HG03159 (cell line): ENCODE measurements around the gene TSEN54.

Experiments used
- ATAC-seq: cut with Tn5 transposase; IDR thresholded peaks from one replicate; pipeline ENCODE4 v1.9.1; 2021; ENCODE audit warnings: mild to moderate bottlenecking, moderate library complexity; ENCODE audit not compliant: unreplicated experiment

The TSEN54 gene

DNA sequence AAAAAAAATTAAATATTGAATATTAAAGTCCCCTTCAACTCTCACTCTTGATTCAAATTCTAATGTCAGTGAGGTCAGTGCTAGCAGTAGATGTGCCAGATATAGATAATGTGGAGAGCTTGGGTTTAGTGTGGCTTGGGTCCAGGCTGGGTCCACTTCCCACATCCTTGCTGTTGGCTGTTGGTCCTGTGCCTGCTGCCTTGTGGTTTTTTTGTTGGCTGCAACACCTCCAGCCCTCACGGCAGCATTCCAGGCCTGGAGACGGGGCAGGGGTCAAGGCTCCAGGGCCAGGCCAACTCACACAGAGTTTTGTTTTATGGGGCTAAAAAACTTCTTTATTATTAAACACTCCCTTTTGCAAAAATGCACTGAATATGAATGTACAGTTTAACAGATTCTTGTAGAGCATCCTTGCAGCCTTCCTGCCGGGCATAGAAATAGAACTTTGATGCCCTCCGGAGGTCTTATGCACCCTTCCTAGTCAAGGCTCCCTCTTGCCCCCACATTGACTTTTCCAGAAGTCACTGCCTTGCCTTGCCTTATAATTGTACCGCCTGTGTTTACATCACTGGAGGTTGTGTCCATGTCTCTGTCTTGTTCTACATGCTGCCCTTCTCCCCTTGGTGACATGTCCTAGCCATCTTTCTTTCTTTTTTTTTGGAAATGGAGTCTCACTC lies 45.7 kb downstream of the TSEN54 start:
- no peak for ATAC-seq

DNA sequence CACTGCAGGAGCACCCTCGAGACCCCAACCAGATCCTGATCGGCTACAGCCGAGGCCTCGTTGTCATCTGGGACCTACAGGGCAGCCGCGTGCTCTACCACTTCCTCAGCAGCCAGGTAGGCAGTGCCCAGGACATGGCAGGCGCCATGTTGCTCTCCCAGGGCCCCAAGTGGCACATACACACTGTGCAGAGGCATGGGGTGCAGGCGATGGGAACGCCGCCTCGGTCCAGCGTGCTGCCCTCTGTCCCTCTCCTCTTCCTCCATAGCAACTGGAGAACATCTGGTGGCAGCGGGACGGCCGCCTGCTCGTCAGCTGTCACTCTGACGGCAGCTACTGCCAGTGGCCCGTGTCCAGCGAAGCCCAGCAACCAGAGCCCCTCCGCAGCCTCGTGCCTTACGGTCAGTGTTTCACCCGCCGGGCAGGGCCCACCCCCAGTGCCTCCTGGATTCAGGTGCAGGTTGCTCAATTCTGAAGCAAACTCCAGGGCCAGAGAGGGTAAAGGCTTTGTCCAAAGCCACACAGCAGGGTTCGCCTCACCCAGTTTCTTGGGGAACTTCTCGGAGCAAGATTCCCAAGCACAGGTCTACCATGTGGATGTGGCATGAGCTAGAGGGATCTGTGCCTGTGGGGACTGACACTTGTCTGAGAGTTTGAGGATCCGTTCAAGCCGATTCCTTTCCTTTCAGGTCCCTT lies 46.9 kb downstream of the TSEN54 start:
- ATAC-seq: no peak

DNA sequence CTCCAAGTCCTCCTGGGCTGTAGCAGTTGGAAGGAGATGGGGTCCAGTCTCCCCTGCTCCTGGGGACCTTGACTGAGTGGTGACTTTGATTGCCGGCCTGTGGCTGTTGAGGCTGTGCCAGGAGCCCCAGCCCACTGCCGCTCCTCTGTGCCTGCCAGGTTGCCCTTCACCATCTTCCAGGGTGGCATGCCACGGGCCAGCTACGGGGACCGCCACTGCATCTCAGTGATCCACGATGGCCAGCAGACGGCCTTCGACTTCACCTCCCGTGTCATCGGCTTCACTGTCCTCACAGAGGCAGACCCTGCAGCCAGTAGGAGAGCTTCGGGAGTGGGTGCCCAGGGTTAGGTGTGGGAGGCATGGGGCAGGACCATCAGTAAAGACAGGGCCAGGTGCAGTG lies 47.9 kb downstream of the TSEN54 start:
- ATAC-seq: no peak

DNA sequence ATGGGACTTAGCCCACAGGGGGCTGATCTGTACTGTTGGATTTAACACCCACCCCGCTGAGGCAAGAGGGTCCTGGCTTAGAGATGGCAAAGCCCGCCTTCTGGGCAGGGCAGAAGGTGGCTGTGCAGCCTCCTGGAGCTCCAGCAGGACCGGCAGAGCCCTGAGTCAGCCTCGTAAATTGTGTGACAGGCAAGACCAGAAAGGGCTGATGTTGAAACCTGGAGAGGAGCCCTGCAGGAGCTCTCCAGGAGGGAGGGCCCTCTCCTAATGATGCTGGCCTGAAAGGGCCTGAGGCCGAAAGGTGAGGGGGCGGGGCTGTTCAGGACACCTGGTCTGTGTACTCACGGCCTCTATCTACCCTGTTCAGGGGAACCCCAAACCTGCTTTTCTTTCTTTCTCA lies 48.7 kb downstream of the TSEN54 start:
- ATAC-seq: no peak

DNA sequence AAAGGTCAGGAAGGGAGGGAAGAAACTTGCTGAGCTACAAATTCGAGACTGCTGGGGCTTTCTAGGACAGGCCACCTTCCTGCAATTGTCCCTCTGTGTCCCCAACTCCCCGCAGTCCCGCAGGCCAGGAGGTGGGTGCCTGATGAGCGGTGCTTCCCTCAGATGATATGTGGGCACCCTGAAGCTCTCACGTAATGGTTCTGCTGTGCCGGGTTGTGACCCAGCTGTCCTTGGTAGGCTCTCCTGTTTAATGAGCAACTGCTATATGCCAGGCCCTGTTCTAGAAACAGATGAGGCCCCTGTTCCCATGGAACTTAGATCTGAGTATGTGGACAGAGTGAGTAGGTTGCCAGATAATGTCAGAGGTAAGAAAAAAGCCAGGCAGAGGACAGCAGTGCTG lies 49.3 kb downstream of the TSEN54 start:
- no peak for ATAC-seq

DNA sequence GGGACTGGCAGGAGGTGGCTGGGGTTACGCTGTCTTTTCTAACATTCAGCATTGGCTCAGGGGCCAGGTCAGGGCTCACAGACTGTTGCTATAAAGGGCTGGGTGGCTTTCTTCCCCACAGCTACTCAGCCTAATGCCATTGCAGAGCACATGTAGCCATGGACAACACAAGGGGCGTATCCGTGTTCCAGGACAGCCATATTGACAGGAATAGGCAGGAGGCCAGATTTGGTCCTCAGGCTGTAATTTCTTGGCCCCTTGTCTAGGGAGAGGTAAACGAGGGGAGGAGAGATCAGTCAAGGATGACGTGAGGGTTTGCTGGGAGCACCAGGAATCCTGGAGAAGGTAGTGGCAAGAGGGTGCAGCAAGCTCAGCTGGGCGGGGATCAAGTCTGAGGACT lies 50.1 kb downstream of the TSEN54 start:
- ATAC-seq: no peak

DNA sequence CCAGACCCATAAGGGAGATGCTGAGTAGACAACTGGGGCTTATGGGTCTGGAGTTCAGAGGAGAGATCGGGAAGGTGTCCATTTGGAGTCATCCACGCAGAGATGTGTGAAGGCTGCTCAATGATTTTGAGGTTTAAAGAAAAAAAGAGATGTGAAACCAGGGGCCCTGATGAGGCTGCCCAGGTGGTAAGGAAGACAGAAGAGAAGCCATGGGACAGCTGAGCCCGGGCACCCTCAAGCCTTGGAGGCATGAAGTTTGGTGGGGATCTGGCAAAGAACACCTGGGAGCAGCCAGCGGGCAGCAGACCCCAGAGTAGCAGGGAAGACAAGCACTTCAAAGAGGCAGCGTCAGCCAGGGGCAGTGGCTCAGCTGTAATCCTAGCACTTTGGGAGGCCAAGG lies 50.5 kb downstream of the TSEN54 start:
- ATAC-seq: no peak

DNA sequence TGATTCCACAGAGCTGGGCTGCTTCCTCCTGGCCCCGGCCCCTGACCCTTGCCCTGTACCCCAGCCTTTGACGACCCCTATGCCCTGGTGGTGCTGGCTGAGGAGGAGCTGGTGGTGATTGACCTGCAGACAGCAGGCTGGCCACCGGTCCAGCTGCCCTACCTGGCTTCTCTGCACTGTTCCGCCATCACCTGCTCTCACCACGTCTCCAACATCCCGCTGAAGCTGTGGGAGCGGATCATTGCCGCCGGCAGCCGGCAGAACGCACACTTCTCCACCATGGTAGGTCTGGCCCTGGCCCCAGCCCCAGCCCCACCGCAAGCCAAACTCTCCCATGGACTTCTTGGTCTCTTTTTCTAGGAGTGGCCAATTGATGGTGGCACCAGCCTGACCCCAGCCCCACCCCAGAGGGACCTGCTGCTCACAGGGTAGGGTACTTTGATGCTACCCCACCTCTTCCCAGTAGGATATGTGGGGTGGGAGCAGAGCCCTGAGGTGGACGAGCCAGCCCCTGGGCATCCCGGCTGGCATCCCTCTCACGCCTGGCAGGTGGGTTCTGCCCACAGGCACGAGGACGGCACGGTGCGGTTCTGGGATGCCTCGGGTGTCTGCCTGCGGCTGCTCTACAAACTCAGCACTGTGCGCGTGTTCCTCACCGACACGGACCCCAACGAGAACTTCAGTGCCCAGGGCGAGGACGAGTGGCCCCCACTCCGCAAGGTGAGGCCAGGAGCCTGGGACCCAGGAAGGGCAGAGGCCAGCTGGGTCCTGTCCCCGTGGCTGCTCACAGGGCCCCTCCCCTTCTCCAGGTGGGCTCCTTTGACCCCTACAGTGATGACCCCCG lies 52.3 kb downstream of the TSEN54 start:
- no peak for ATAC-seq

DNA sequence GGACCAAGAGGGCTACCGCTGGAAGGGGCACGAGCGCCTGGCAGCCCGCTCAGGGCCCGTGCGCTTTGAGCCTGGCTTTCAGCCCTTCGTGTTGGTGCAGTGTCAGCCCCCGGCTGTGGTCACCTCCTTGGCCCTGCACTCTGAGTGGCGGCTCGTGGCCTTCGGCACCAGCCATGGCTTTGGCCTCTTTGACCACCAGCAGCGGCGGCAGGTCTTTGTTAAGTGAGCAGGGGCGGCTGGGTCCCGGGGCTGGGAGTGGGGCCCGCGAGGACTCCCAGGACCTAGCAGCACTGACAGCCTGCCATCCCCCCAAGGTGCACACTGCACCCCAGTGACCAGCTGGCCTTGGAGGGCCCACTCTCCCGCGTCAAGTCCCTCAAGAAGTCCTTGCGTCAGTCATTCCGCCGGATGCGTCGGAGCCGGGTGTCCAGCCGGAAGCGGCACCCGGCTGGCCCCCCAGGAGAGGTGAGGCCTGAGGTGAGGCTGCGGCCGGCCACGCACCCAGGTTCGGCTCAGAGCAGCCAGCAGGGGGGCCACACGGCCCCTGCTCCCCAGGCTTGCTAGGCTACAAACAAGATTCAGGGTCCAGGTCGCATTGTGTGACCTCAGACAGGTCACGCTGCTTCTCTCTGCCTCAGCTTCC lies 53.8 kb downstream of the TSEN54 start:
- no peak for ATAC-seq

DNA sequence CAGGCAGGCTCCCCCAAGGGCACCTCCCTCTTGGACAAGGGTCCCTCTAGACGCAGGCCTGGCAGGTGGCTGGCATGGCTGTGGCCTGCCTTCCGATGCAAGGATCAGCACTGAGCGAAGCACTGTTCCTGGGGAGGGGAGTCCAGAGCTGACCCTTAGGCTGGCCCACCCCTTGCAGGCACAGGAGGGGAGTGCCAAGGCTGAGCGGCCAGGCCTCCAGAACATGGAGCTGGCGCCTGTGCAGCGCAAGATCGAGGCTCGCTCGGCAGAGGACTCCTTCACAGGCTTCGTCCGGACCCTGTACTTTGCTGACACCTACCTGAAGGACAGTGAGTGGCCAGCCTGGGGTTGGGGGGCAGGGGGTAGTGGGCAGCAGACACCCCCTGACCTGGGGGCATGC lies 54.4 kb downstream of the TSEN54 start:
- ATAC-seq: no peak

DNA sequence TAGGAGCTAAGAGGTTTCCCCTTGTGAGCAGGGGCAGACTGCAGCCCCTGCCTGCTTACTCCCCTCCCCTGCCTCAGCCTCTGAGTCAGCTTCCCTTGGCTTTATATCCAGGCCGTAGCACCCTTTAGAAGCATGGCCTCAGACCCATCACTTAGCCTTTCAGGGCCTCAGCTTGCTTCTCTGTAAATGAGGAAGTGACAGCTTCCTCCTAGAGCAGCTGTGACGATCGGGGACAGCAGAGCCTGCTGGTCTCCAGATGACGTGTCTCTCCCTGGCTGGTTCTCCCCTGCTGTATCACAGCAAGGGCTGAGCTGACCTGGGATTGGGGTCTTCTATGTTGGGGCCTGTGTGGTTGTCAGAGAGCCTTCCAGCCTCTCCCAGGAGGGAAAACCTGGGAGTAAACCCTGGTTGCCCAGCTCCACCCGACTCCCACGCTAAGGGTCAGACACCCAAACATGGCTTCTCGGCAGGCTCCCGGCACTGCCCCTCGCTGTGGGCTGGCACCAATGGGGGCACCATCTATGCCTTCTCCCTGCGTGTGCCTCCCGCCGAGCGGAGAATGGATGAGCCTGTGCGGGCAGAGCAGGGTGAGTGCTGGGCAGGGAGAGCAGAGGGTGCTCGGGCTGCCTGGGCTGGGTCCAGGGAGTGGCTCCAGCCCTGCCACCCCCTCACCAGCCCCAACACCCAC lies 55.0 kb downstream of the TSEN54 start:
- ATAC-seq: no peak

DNA sequence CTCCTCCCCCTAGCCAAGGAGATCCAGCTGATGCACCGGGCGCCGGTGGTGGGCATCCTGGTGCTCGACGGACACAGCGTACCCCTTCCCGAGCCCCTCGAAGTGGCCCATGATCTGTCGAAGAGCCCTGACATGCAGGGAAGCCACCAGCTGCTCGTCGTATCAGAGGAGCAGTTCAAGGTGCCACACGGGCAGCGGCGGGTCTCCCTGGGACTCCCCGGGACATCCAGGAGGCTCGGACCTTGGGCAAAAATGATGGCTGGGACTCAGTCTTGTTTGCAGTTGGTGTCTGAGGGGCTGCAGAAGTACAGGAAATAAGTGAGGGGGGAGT lies 55.5 kb downstream of the TSEN54 start:
- ATAC-seq: no peak

DNA sequence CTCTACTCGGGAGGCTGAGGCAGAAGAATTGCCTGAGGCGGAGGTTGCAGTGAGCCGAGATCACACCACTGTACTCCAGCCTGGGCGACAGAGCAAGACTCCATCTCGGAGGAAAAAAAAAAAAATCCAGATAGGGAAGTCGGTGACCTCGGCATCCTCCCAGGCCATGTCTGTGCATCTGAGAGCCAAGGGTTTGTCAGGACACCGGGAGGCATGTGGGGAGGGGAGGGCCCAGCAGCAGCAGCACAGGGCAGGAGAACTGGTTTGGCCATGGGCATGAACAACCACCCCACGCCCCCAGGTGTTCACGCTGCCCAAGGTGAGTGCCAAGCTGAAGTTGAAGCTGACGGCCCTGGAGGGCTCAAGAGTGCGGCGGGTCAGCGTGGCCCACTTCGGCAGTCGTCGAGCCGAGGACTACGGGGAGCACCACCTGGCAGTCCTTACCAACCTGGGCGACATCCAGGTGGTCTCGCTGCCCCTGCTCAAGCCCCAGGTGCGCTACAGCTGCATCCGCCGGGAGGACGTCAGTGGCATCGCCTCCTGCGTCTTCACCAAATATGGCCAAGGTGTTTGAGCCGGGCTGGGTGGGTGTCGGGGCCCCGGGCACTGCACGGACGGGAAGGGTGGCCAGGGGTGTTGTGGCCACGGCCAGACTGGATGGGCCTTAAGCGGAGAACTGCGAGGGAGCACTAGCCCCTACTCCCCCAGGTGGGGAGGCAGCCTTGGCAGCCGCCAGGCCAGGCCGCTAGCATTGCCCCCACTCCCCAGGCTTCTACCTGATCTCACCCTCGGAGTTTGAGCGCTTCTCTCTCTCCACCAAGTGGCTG lies 56.6 kb downstream of the TSEN54 start:
- no peak for ATAC-seq

DNA sequence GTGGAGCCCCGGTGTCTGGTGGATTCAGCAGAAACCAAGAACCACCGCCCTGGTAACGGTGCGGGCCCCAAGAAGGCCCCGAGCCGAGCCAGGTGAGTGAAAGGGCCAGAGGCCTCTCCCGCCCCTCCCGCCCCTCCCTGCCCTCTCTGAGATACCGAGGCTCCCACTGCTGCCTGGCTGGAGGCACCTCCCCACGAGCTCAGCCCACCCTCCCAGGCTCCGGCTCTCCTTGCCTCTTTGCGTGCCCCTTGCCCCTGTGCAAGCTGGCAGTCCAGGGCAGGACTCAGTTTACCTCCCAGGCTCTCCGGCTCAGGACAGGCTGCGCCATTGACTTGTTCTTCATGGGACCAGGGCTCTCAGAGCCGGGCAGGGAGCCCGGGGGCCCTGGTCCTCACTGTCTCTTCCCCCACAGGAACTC lies 57.2 kb downstream of the TSEN54 start:
- ATAC-seq: no peak

DNA sequence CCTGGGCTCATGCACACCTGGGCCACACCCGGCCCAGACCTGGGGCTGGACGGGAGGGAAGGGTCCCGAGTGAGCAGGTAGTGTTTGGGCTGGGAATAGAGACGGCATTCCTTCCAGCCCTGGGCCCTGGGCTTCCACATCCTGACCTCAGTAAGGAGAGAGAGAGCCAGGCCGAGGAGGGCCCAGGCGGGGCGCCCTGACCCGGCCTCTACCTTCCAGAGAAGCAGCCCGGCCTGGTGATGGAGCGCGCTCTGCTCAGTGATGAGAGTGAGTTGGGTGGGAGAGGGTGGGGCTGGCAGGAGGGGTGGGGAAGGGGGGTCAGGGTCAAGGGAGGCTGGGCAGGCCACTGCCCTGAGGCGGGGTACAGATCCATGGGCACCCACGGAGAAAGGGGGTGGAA lies 57.7 kb downstream of the TSEN54 start:
- ATAC-seq: no peak
